NT2/D1 (cell line): ENCODE measurements around the gene GTF2B.

ENCODE experiments used
- DNase-seq: peaks from one replicate; pipeline ENCODE4 v3.0.0-alpha.2; 2011; ENCODE audit warnings: low read depth, low spot score
- H3K27me3 ChIP-seq: 2 replicates; pipeline ENCODE4 v1.6.0; 2011; ENCODE audit warnings: mild to moderate bottlenecking; ENCODE audit not compliant: insufficient read length, insufficient read depth
- H3K36me3 ChIP-seq: 2 replicates; pipeline ENCODE4 v1.6.1; 2011; ENCODE audit warnings: mild to moderate bottlenecking, low read length, mixed read lengths; ENCODE audit not compliant: insufficient read depth, insufficient read length
- H3K4me1 ChIP-seq: 2 replicates; pipeline ENCODE4 v1.5.1; 2011; ENCODE audit not compliant: insufficient read depth, insufficient read length
- H3K4me3 ChIP-seq: 2 replicates; pipeline ENCODE4 v1.5.1; 2011; ENCODE audit warnings: low read depth; ENCODE audit not compliant: insufficient read length
- H3K9ac ChIP-seq: 2 replicates; pipeline ENCODE4 v1.6.0; 2011; ENCODE audit warnings: low read depth; ENCODE audit not compliant: insufficient read length
- H3K9me3 ChIP-seq: 2 replicates; pipeline ENCODE4 v1.5.1; 2011; ENCODE audit warnings: mild to moderate bottlenecking, low read length; ENCODE audit not compliant: insufficient read depth
- SUZ12 ChIP-seq: IDR thresholded peaks from 2 replicates; pipeline ENCODE4 v1.6.1; 2011; ENCODE audit not compliant: insufficient read length, insufficient read depth; ENCODE audit errors: extremely low read depth
- YY1 ChIP-seq: IDR thresholded peaks from 2 replicates; pipeline ENCODE4 v1.6.1; 2011; ENCODE audit not compliant: insufficient read length, insufficient read depth
- ZNF274 ChIP-seq: IDR thresholded peaks from 2 replicates; pipeline ENCODE4 v1.6.1; 2011; ENCODE audit warnings: mild to moderate bottlenecking, low read depth, low read length

Gene GTF2B

DNA sequence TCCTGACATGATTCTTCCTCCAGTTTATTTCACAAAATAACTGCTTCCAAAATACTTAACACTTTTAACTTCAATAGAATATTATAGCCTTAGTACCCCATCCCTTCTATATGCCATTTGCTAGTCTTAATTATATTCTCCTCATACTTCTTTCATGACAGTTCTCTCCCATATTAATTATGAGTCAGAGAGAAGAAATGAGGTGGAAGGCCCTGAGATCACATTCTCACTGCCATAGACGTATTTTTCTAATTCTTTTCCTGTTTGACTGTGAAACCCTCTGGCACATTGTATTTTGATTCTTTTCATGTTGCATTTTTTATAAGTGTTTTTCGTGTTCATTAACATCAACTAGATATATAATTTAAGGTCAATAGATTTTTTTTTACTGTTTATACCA, 88.4 kb downstream of the GTF2B start:
- no peak for DNase-seq
- Histone ChIP-seq H3K9me3 (peaks cover 25% of the 10 kb centered on the region), H3K27me3 (no peaks in the 10 kb centered on the region), H3K4me3 (no peak overlapping the region), H3K4me1 (no peaks in the 10 kb centered on the region), H3K9ac (no peak overlapping the region), H3K36me3 (peaks cover 59% of the 10 kb centered on the region)
- no peak for TF ChIP-seq YY1
- TF ChIP-seq ZNF274, result no peak
- no peak for TF ChIP-seq SUZ12
